Keratinocyte (primary cell): Measurements from ENCODE around the gene CACNA1C.

Source experiments
- EZH2 ChIP-seq: IDR thresholded peaks from one replicate; pipeline ENCODE4 v1.6.1; 2012; ENCODE audit warnings: inconsistent platforms, mild to moderate bottlenecking, low read length, moderate library complexity
- TF ChIP-seq, protein P1 (sequence below), 3 experiments: IDR thresholded peaks in 1 of 3; conservative IDR thresholded peaks in 1 of 3; optimal IDR thresholded peaks in 1 of 3; 2 replicates in 2 of 3; 3 replicates in 1 of 3; pipeline versions ENCODE3 to v1.5.1; 2011; ENCODE audit warnings: low read length in 3 of 3, mild to moderate bottlenecking in 3 of 3, moderate library complexity in 2 of 3, control low read depth in 1 of 3, inconsistent platforms in 1 of 3; ENCODE audit not compliant: insufficient read depth in 2 of 3; ENCODE audit errors: extremely low read depth in 1 of 3

DNA sequence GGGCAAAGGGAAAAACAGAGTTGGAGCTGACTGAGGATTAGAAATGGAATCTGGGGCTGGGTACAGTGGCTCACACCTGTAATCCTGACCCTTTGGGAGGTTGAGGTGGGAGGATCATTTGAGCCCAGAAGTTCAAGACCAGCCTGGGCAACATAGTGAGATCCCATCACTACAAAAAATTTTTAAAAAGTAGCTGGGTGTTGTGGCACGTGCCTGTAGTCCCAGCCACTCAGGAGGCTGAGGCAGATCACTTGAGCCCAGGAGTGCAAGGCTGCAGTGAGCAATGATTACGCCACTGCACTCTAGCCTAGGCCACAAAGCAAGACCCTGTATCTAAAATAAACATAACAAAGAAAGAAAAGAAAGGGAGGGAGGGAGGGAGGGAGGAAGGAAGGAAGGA, 33.7 kb upstream of the CACNA1C start:
- TF ChIP-seq, protein P1, sequence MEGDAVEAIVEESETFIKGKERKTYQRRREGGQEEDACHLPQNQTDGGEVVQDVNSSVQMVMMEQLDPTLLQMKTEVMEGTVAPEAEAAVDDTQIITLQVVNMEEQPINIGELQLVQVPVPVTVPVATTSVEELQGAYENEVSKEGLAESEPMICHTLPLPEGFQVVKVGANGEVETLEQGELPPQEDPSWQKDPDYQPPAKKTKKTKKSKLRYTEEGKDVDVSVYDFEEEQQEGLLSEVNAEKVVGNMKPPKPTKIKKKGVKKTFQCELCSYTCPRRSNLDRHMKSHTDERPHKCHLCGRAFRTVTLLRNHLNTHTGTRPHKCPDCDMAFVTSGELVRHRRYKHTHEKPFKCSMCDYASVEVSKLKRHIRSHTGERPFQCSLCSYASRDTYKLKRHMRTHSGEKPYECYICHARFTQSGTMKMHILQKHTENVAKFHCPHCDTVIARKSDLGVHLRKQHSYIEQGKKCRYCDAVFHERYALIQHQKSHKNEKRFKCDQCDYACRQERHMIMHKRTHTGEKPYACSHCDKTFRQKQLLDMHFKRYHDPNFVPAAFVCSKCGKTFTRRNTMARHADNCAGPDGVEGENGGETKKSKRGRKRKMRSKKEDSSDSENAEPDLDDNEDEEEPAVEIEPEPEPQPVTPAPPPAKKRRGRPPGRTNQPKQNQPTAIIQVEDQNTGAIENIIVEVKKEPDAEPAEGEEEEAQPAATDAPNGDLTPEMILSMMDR (optimal IDR thresholded peaks at IDR 0.05 in 1 of 3, IDR thresholded peaks at IDR 0.05 in 1 of 3, conservative IDR thresholded peaks at IDR 0.05 in 1 of 3; ENCODE audit: extremely low read depth in 1 of 3, insufficient read depth in 2 of 3, low read length in 3 of 3) = no peak
- no peak for TF ChIP-seq EZH2
